H1 (cell line): ENCODE results near the gene TRAPPC11. TPM values are rescaled to one million over a fixed set of nuclear protein-coding genes. Genes with fewer than 3 reads are reported as not detected.

ENCODE experiments used
- CTCF ChIA-PET: fragments of 300-600 bp; sonication (Branson Sonifier 250); formaldehyde crosslinking; loops from one replicate; lab custom pipeline; 2021; ENCODE audit not compliant: partially characterized antibody; lab: Charles Lee
- POLR2A ChIA-PET: fragments of 300-600 bp; sonication (Branson Sonifier 250); formaldehyde crosslinking; loops from one replicate; lab custom pipeline; 2021; ENCODE audit warnings: inconsistent platforms; ENCODE audit not compliant: partially characterized antibody; lab: Charles Lee
- DNase-seq, 2 experiments: peaks; one replicate each; pipeline versions ENCODE4 v3.0.0 to v3.0.0-alpha.2; 2010 to 2022; ENCODE audit warnings: low spot score in 2 of 2, low read depth in 1 of 2, mixed read lengths in 1 of 2
- FAIRE-seq: peaks from 2 replicates; lab custom pipeline; 2011; peaks lifted over from hg19 to GRCh38; lab: Jason Lieb, UNC
- H2AFZ ChIP-seq: 2 replicates; pipeline ENCODE4 v1.8.1; 2012; ENCODE audit warnings: low read length, inconsistent platforms
- H2AK5ac ChIP-seq: 2 replicates; pipeline ENCODE4 v1.6.1; 2013; ENCODE audit warnings: low read depth, low read length
- H2BK120ac ChIP-seq: replicated peaks from 2 replicates; pipeline ENCODE3; 2013; ENCODE audit warnings: low read depth, low read length, inconsistent platforms
- H2BK12ac ChIP-seq: 2 replicates; pipeline ENCODE4 v1.6.1; 2013; ENCODE audit warnings: low read depth, low read length
- H2BK15ac ChIP-seq: 2 replicates; pipeline ENCODE4 v1.6.1; 2013; ENCODE audit warnings: low read length
- H2BK20ac ChIP-seq: 2 replicates; pipeline ENCODE4 v1.6.1; 2013; ENCODE audit warnings: low read length
- H2BK5ac ChIP-seq: 2 replicates; pipeline ENCODE4 v1.6.1; 2013; ENCODE audit warnings: low read depth, low read length
- H3K14ac ChIP-seq: 2 replicates; pipeline ENCODE4 v1.6.1; 2013; ENCODE audit warnings: inconsistent platforms; ENCODE audit not compliant: insufficient read length
- H3K18ac ChIP-seq: 2 replicates; pipeline ENCODE4 v1.6.1; 2013; ENCODE audit warnings: low read length; ENCODE audit errors: extremely low read depth
- H3K23ac ChIP-seq: 2 replicates; pipeline ENCODE4 v1.6.1; 2013; ENCODE audit warnings: inconsistent platforms; ENCODE audit not compliant: insufficient read length
- H3K23me2 ChIP-seq: 2 replicates; pipeline ENCODE4 v1.6.1; 2013; ENCODE audit warnings: low read depth, low read length
- H3K27ac ChIP-seq: 2 replicates; pipeline ENCODE4 v1.6.1; 2011; ENCODE audit warnings: low read depth, low read length, inconsistent platforms
- H3K27me3 ChIP-seq, 4 experiments: replicated peaks in 1 of 4; 1 replicate in 1 of 4; 2 replicates in 3 of 4; pipeline versions ENCODE4 v1.6.1 to v1.8.1; 2011 to 2013; ENCODE audit warnings: low read length in 3 of 4, mild to moderate bottlenecking in 3 of 4, inconsistent platforms in 2 of 4, mixed read lengths in 2 of 4, moderate library complexity in 1 of 4; ENCODE audit not compliant: control insufficient read depth in 3 of 4, insufficient read depth in 3 of 4; ENCODE audit errors: extremely low read depth in 1 of 4
- H3K36me3 ChIP-seq, 4 experiments: 2 replicates each; pipeline versions ENCODE4 v1.6.1 to v1.8.1; 2011 to 2013; ENCODE audit warnings: mild to moderate bottlenecking in 4 of 4, low read length in 3 of 4, moderate library complexity in 2 of 4, control low read depth in 1 of 4, inconsistent platforms in 1 of 4; ENCODE audit not compliant: insufficient read depth in 4 of 4, control insufficient read depth in 2 of 4
- H3K4ac ChIP-seq: replicated peaks from 2 replicates; pipeline ENCODE3; 2013; ENCODE audit warnings: low read length, low read depth, mixed read lengths, inconsistent platforms; ENCODE audit not compliant: insufficient read length
- H3K4me1 ChIP-seq, 4 experiments: replicated peaks in 1 of 4; 1 replicate in 1 of 4; 2 replicates in 3 of 4; pipeline versions ENCODE4 v1.6.1 to v1.8.1; 2011 to 2013; ENCODE audit warnings: low read length in 3 of 4, inconsistent platforms in 2 of 4, mixed read lengths in 1 of 4; ENCODE audit not compliant: insufficient read depth in 4 of 4, control insufficient read depth in 3 of 4
- H3K4me2 ChIP-seq, 2 experiments: 2 replicates each; pipeline versions ENCODE4 v1.6.1 to v1.8.1; 2011 to 2013; ENCODE audit warnings: low read depth in 2 of 2, low read length in 2 of 2, control low read depth in 1 of 2, inconsistent platforms in 1 of 2, mild to moderate bottlenecking in 1 of 2; ENCODE audit not compliant: insufficient read depth in 1 of 2
- H3K4me3 ChIP-seq, 4 experiments: fragments of 200-600, 300-600 bp in 1 of 4; sonication (generic), shearing (Covaris generic), sonication (Bioruptor Twin) in 1 of 4; 2 replicates each; pipeline versions ENCODE4 v1.5.1 to v1.8.1; 2011 to 2016; ENCODE audit warnings: low read length in 4 of 4, low read depth in 3 of 4, control low read depth in 2 of 4, inconsistent platforms in 2 of 4, mild to moderate bottlenecking in 2 of 4, mixed read lengths in 1 of 4, moderate library complexity in 1 of 4; ENCODE audit not compliant: insufficient read depth in 2 of 4; ENCODE audit errors: extremely low read depth in 1 of 4
- H3K56ac ChIP-seq: replicated peaks from 2 replicates; pipeline ENCODE3; 2013; ENCODE audit warnings: low read depth, mild to moderate bottlenecking, mixed read lengths, low read length, inconsistent platforms; ENCODE audit not compliant: insufficient read length
- H3K79me1 ChIP-seq: 2 replicates; pipeline ENCODE4 v1.6.1; 2013; ENCODE audit warnings: low read depth, low read length, control low read depth
- H3K79me2 ChIP-seq, 2 experiments: 2 replicates each; pipeline versions ENCODE4 v1.6.1 to v1.8.1; 2012 to 2013; ENCODE audit warnings: low read length in 2 of 2, mild to moderate bottlenecking in 2 of 2, inconsistent platforms in 1 of 2; ENCODE audit not compliant: insufficient read depth in 2 of 2, control insufficient read depth in 1 of 2
- H3K9ac ChIP-seq, 4 experiments: replicated peaks in 1 of 4; 1 replicate in 1 of 4; 2 replicates in 3 of 4; pipeline versions ENCODE4 v1.6.1 to v1.8.1; 2011 to 2013; ENCODE audit warnings: low read depth in 3 of 4, low read length in 3 of 4, control low read depth in 2 of 4, mild to moderate bottlenecking in 2 of 4, moderate library complexity in 2 of 4, inconsistent platforms in 1 of 4; ENCODE audit errors: extremely low read depth in 1 of 4
- H3K9me3 ChIP-seq, 2 experiments: 2 replicates each; pipeline versions ENCODE4 v1.6.1 to v1.8.1; 2012 to 2013; ENCODE audit warnings: mild to moderate bottlenecking in 2 of 2, moderate library complexity in 2 of 2, control low read depth in 1 of 2, inconsistent platforms in 1 of 2, low read depth in 1 of 2, low read length in 1 of 2, mixed read lengths in 1 of 2; ENCODE audit not compliant: insufficient read depth in 2 of 2
- H4K20me1 ChIP-seq, 2 experiments: replicated peaks in 1 of 2; 2 replicates each; pipeline versions ENCODE3 to v1.8.1; 2011 to 2013; ENCODE audit warnings: inconsistent platforms in 2 of 2, low read length in 2 of 2, mild to moderate bottlenecking in 1 of 2; ENCODE audit not compliant: insufficient read depth in 2 of 2, control insufficient read depth in 1 of 2
- H4K5ac ChIP-seq: 2 replicates; pipeline ENCODE4 v1.6.1; 2013; ENCODE audit warnings: low read length, low read depth, mixed read lengths, inconsistent platforms; ENCODE audit not compliant: insufficient read length
- H4K8ac ChIP-seq: 2 replicates; pipeline ENCODE4 v1.8.0; 2013; ENCODE audit warnings: mild to moderate bottlenecking, moderate library complexity, low read length, inconsistent platforms; ENCODE audit not compliant: insufficient read depth; ENCODE audit errors: extremely low read depth
- H4K91ac ChIP-seq: replicated peaks from 2 replicates; pipeline ENCODE3; 2013; ENCODE audit warnings: low read length, mixed read lengths, inconsistent platforms; ENCODE audit not compliant: insufficient read length
- EP300 ChIP-seq, 2 experiments: IDR thresholded peaks; 1 replicate in 1 of 2; 2 replicates in 1 of 2; pipeline ENCODE4 v1.6.1; 2011 to 2012; ENCODE audit warnings: low read depth in 2 of 2, low read length in 2 of 2, mild to moderate bottlenecking in 2 of 2, borderline replicate concordance in 1 of 2, inconsistent platforms in 1 of 2, moderate library complexity in 1 of 2
- RAD21 ChIP-seq, 2 experiments: IDR thresholded peaks in 1 of 2; conservative IDR thresholded peaks in 1 of 2; 2 replicates each; pipeline ENCODE4 v1.6.1; 2011; ENCODE audit warnings: low read depth in 2 of 2, low read length in 2 of 2, improper control_type of control experiment in 1 of 2, inconsistent platforms in 1 of 2, mild to moderate bottlenecking in 1 of 2, moderate library complexity in 1 of 2
- RBBP5 ChIP-seq: IDR thresholded peaks from 2 replicates; pipeline ENCODE4 v1.7.1; 2012; ENCODE audit warnings: low read depth, mild to moderate bottlenecking, inconsistent platforms, low read length, moderate library complexity, borderline replicate concordance
- TAF7 ChIP-seq: optimal IDR thresholded peaks from 2 replicates; pipeline ENCODE3; 2011; ENCODE audit warnings: low read depth, mild to moderate bottlenecking, inconsistent platforms, low read length, moderate library complexity, borderline replicate concordance
- WGBS, 2 experiments: shearing (Covaris generic) in 1 of 2; methylation state at CpG; one replicate each; pipeline versions ENCODE4 v1.1.6 to v1.1.7; 2013 to 2015; ENCODE audit warnings: low lambda C conversion rate in 2 of 2, mixed read lengths in 2 of 2, inconsistent platforms in 1 of 2, low coverage in 1 of 2, missing lambda C conversion rate in 1 of 2; ENCODE audit not compliant: insufficient replicate concordance in 2 of 2, insufficient coverage in 1 of 2, insufficient read length in 1 of 2; ENCODE audit errors: extremely low coverage in 1 of 2, missing lambda C conversion rate in 1 of 2; 5-methylcytosine and 5-hydroxymethylcytosine counted together
- polyA plus RNA-seq, 7 experiments: library from polyadenylated mRNA; depleted of rRNA in 3 of 7; stranded (reverse) in 5 of 7; unstranded in 2 of 7; fragments of >200 nt in 5 of 7; fragments of 200-250 nt in 2 of 7; gene quantifications; 1 replicate in 5 of 7; 2 replicates in 1 of 7; 4 replicates in 1 of 7; pipeline versions ENCODE4 v1.2.1 to v1.2.3, GENCODE V29; 2011 to 2013; ENCODE audit warnings: missing spikeins in 2 of 7, mixed read lengths in 2 of 7
- total RNA-seq: library from RNA; stranded (reverse); fragmentation: NEBNext Ultra II Directional; extraction: Animal tissue kit (Norgen Biotek cat#: 25700); gene quantifications from 2 replicates; pipeline ENCODE4 v1.2.1, GENCODE V29; 2021

The TRAPPC11 gene
- total and polyA plus RNA-seq, 2 of the 8 experiments (the other 6 are each of a cell fraction or from before 2014, with no cell fraction given): 19.2 to 25.9 TPM

DNA sequence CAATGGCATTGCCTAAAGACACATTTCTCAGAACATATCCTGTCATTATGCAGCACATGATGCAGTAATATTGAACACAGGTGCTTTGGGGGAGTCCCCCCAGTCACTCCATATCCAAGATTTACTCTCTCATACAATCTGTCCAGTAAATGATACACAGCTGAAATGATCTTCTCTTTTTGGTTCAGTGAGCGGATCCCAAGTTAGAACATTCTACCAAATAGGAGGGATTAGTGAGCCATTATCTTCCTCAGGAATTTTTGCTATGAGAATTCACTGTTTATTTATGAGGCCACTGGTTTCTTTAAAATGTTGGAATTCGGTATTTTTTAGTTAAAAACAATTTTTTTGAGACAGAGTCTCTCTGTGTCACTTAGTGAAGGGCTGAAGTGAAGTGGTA, 96.5 kb downstream of the TRAPPC11 start:
- ChIA-PET CTCF (interaction anchor here (0.7 kb wide), 1 partner anchor 849 kb away, joined by 3 read pairs; no protein-coding TSS in a partner anchor), POLR2A (no interaction called here)
- no peak overlapping the region for H3K18ac ChIP-seq
- no peak overlapping the region for H2BK120ac ChIP-seq
- H2BK5ac ChIP-seq: no peak overlapping the region
- H3K4me2 ChIP-seq: no peak overlapping the region
- no peak overlapping the region for H2BK12ac ChIP-seq
- H4K20me1 ChIP-seq: no peaks in the 10 kb centered on the region
- no peak overlapping the region for H4K5ac ChIP-seq
- no peak overlapping the region for H4K91ac ChIP-seq
- FAIRE-seq: no peak
- H3K4me3 ChIP-seq: no peak overlapping the region
- no peak overlapping the region for H2AFZ ChIP-seq
- no peak overlapping the region for H3K14ac ChIP-seq
- no peak overlapping the region for H2AK5ac ChIP-seq
- H3K23me2 ChIP-seq: no peaks in the 10 kb centered on the region
- no peaks in the 10 kb centered on the region for H3K79me1 ChIP-seq
- no peak overlapping the region for H3K4ac ChIP-seq
- WGBS, 2 experiments: 86% methylated on average over 2 of the region's 2 CpGs; no CpG with 5 or more reads in 1 of the 2 experiments
- H4K8ac ChIP-seq: no peak overlapping the region
- H3K9ac ChIP-seq: no peak overlapping the region; a peak in 1 of 7 replicates
- no peak overlapping the region for H3K56ac ChIP-seq
- no peak overlapping the region for H2BK15ac ChIP-seq
- H3K36me3 ChIP-seq: no peaks in the 10 kb centered on the region
- H2BK20ac ChIP-seq: no peak overlapping the region
- H3K9me3 ChIP-seq: no peaks in the 10 kb centered on the region
- no peak overlapping the region for H3K27ac ChIP-seq
- peaks cover 0 to 4% (median 2%) of the 10 kb centered on the region in 4 experiments; a peak in 2 of 7 replicates for H3K4me1 ChIP-seq
- no peak overlapping the region for H3K23ac ChIP-seq
- no peaks in the 10 kb centered on the region for H3K79me2 ChIP-seq
- no peaks in the 10 kb centered on the region for H3K27me3 ChIP-seq
- no peak for DNase-seq
- TF ChIP-seq RAD21 (IDR thresholded peaks at IDR 0.05 in 1 of 2, conservative IDR thresholded peaks at IDR 0.05 in 1 of 2; ENCODE audit: low read depth in 2 of 2, low read length in 2 of 2): no peak
- no peak for TF ChIP-seq TAF7
- TF ChIP-seq RBBP5: no peak
- no peak for TF ChIP-seq EP300 (IDR thresholded peaks at IDR 0.05; ENCODE audit: borderline replicate concordance in 1 of 2, low read depth in 2 of 2, low read length in 2 of 2)
